ENCODE results near the gene ARHGEF28.

ARHGEF28 gene

GRCh38 chr5:73626814-73627313 is 868 bp downstream of the ARHGEF28 start:
- in situ Hi-C loops (cut with MboI; ENCODE audit: low sequenced_read_pairs, unreplicated experiment), result no loop called here
- TF ChIP-seq CTCF (IDR thresholded peaks at IDR 0.05; ENCODE audit: borderline replicate concordance, control extremely low read depth, extremely low read depth, insufficient read depth, missing control alignments), result no peak
- no peak for DNase-seq (ENCODE audit: low spot score)

- no peak for DNase-seq (ENCODE audit: low spot score)
- in situ Hi-C loops (cut with MboI; ENCODE audit: low sequenced_read_pairs, unreplicated experiment), result no loop called here
- no peak for TF ChIP-seq CTCF (IDR thresholded peaks at IDR 0.05; ENCODE audit: borderline replicate concordance, control extremely low read depth, extremely low read depth, insufficient read depth, missing control alignments)
Observed at GRCh38 chr5:73629456-73629855, 3.5 kb downstream of the ARHGEF28 start.

- in situ Hi-C loops (cut with MboI; ENCODE audit: low sequenced_read_pairs, unreplicated experiment), result no loop called here
- TF ChIP-seq CTCF (IDR thresholded peaks at IDR 0.05; ENCODE audit: borderline replicate concordance, control extremely low read depth, extremely low read depth, insufficient read depth, missing control alignments), result no peak
- DNase-seq (ENCODE audit: low spot score), result no peak
Observed at GRCh38 chr5:73630765-73631164, 4.8 kb downstream of the ARHGEF28 start.

GRCh38 chr5:73631500-73631899 is 5.5 kb downstream of the ARHGEF28 start:
- DNase-seq (ENCODE audit: low spot score), result no peak
- no peak for TF ChIP-seq CTCF (IDR thresholded peaks at IDR 0.05; ENCODE audit: borderline replicate concordance, control extremely low read depth, extremely low read depth, insufficient read depth, missing control alignments)
- in situ Hi-C loops (cut with MboI; ENCODE audit: low sequenced_read_pairs, unreplicated experiment), result no loop called here

GRCh38 chr5:73633060-73633459 is 7.1 kb downstream of the ARHGEF28 start:
- TF ChIP-seq CTCF (IDR thresholded peaks at IDR 0.05; ENCODE audit: borderline replicate concordance, control extremely low read depth, extremely low read depth, insufficient read depth, missing control alignments), result no peak
- DNase-seq (ENCODE audit: low spot score), result no peak
- in situ Hi-C loops (cut with MboI; ENCODE audit: low sequenced_read_pairs, unreplicated experiment), result no loop called here

GRCh38 chr5:73636408-73636807 is 10.4 kb downstream of the ARHGEF28 start:
- no peak for TF ChIP-seq CTCF (IDR thresholded peaks at IDR 0.05; ENCODE audit: borderline replicate concordance, control extremely low read depth, extremely low read depth, insufficient read depth, missing control alignments)
- DNase-seq (ENCODE audit: low spot score), result no peak
- in situ Hi-C loops (cut with MboI; ENCODE audit: low sequenced_read_pairs, unreplicated experiment), result no loop called here

- in situ Hi-C loops (cut with MboI; ENCODE audit: low sequenced_read_pairs, unreplicated experiment), result no loop called here
- DNase-seq (ENCODE audit: low spot score), result no peak
- TF ChIP-seq CTCF (IDR thresholded peaks at IDR 0.05; ENCODE audit: borderline replicate concordance, control extremely low read depth, extremely low read depth, insufficient read depth, missing control alignments), result no peak
Observed at GRCh38 chr5:73637565-73637964, 11.6 kb downstream of the ARHGEF28 start.
